Ectodermal cell (in vitro differentiated cells): ENCODE results near the gene MAP7.
"Not testable (repeated sequence)": the region's sequence is repeated elsewhere in the genome, so short reads cannot be mapped to it uniquely, and the experiment has no call there.

ENCODE experiments used
- H3K27ac ChIP-seq: 2 replicates; pipeline ENCODE4 v1.7.0; 2013; ENCODE audit warnings: mild to moderate bottlenecking, low read depth, low read length; ENCODE audit not compliant: insufficient read depth, poor library complexity, severe bottlenecking
- H3K27me3 ChIP-seq: 2 replicates; pipeline ENCODE4 v1.7.0; 2013; ENCODE audit warnings: mild to moderate bottlenecking, low read length; ENCODE audit not compliant: insufficient read depth, control insufficient read depth, poor library complexity, severe bottlenecking
- H3K36me3 ChIP-seq: one replicate; pipeline ENCODE4 v1.7.0; 2013; ENCODE audit warnings: low read length; ENCODE audit not compliant: control insufficient read depth, insufficient read depth
- H3K4me1 ChIP-seq: one replicate; pipeline ENCODE4 v1.7.0; 2013; ENCODE audit warnings: low read length; ENCODE audit not compliant: control insufficient read depth, insufficient read depth
- H3K4me3 ChIP-seq: 2 replicates; pipeline ENCODE4 v1.7.0; 2013; ENCODE audit warnings: low read depth, low read length, control low read depth; ENCODE audit not compliant: insufficient read depth
- H3K9me3 ChIP-seq: 2 replicates; pipeline ENCODE4 v1.7.0; 2013; ENCODE audit warnings: mild to moderate bottlenecking, low read length, moderate library complexity; ENCODE audit not compliant: control insufficient read depth
- WGBS, 2 experiments: methylation state at CpG; one replicate each; pipeline ENCODE4 v1.1.7; 2013; ENCODE audit warnings: missing lambda C conversion rate in 2 of 2; 5-methylcytosine and 5-hydroxymethylcytosine counted together

The MAP7 gene

DNA sequence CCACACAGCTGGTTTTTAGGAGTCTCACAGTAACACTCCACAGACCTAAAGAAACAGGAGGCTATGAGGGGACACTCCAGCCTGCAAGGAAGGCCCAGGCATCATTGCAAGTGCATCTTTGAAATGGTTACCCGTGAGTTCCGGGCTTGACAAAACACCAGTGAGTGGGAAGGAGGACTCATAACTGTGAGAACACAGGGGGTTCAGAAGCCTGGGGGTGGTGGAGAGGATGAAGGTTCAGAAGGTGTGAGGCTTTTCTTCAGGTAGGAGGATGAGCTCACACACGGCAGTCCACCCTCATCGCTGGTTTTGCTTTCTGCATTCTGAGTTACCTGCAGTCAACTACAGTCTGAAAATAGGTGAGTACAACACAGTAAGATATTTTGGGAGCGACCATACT is 39.9 kb downstream of the MAP7 start:
- H3K27me3 ChIP-seq = no peaks in the 10 kb centered on the region
- 96% methylated on average over 4 of the region's 5 CpGs for WGBS, 2 experiments
- H3K27ac ChIP-seq = no peak overlapping the region
- H3K36me3 ChIP-seq = no peaks in the 10 kb centered on the region
- H3K9me3 ChIP-seq = no peaks in the 10 kb centered on the region
- H3K4me3 ChIP-seq = no peak overlapping the region
- no peaks in the 10 kb centered on the region for H3K4me1 ChIP-seq

DNA sequence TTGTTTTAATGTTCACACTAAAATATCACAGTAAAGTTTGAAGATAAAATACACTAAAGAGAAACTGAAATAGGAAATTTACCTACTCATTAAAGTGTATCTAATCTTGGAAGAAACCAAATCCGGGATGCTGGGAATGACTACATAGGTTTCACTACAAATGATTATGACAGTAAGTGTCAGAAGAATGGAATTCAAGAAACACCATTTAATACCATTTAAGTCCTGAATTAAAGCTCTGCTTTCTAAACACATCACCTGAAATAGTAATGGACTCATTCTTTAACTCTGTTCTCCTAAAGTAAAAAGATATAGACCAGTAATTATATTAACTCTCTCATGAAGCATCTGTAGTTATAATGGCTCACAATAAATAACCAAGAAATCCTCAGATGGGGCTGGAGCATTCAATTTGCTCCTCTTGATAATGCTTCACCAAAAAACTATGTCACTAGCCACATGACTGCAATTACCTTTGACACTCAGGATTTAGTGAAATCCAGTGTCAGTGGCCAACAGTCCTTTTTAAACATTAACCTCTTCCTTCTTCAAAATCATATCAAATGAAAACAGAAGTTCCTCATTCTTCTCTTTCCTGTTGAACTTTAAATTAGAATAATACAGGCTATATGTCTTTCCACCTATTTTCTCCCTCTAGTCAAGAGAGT is 41.4 kb downstream of the MAP7 start:
- Histone ChIP-seq H3K36me3 (no peaks in the 10 kb centered on the region), H3K27ac (no peak overlapping the region), H3K4me1 (no peaks in the 10 kb centered on the region), H3K9me3 (no peaks in the 10 kb centered on the region), H3K4me3 (no peak overlapping the region), H3K27me3 (no peaks in the 10 kb centered on the region)
- WGBS, 2 experiments = 90 to 100% methylated on average over 1 of the region's 1 CpG

DNA sequence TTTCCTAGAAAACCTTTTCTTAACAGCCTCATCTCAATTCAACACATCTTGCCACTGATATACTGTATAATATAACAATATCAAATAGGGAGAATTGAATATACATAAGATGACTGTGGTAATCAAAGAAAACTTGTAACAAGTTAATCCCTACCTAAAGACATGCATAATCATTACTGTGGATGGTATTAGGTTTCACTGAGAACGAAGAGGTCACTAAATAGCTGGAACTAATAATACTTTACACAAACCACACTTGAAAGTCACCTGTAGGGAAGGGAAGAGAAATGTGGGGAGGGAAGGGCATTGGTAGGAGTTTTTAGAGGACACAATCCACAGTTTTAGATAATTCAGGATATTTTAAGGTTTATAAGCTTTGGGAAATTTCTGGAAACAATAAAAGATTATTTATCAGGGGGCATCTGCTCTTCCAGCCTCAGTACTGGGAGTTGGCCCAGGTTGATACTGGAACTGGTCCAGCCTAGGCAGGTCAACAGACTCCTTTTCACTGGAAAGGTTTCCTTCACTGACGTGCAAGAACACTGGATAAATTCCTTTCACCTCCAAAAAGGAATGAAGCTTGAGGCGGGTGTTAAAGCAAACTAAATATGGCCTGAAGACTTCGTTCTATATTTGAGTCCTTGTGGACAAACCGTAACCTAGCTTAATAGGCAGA is 44.0 kb downstream of the MAP7 start:
- Histone ChIP-seq H3K27me3 (no peaks in the 10 kb centered on the region), H3K4me3 (no peak overlapping the region)
- 89 to 92% methylated on average over 4 of the region's 5 CpGs for WGBS, 2 experiments

DNA sequence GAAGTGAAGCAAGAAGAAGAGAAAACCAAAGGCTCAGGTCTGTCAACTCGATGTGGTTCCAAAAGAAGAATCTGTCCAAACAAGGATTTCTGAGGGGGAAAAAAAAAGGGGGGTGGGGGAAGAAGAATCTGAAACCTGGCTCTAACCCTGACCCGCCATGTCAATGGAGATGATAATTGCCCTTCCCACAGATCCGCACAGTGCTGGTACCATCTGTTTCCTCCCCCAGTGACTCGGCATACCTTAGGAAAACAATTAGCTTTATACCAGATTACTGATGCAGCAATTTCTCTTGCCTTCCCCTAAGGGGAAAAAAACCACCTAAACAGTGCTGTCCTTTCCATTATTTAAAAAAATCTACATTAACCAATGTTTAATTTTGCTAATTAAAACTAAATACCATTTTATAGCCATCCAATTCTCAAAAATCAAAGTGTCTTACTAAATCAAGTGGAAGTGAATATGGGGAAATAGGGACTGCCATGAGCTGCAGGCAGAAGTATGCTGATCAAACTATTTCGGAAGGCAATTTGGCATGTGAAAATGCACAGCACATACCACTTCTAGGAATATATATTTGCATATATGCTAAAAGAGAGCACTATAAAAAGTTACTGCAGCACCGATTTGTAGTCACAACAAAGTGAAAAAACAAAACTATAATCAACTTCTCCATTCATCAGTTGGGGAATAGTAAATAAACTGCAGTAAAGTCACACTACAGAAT is 46.8 kb downstream of the MAP7 start:
- Histone ChIP-seq H3K4me1 (no peaks in the 10 kb centered on the region), H3K4me3 (no peak overlapping the region), H3K9me3 (no peaks in the 10 kb centered on the region), H3K36me3 (no peaks in the 10 kb centered on the region), H3K27ac (no peak overlapping the region), H3K27me3 (no peaks in the 10 kb centered on the region)
- WGBS, 2 experiments = 42 to 52% methylated on average over 4 to 6 of the region's 6 CpGs

More for the DNA sequence above, 44.0 kb downstream of the MAP7 start:
- no peaks in the 10 kb centered on the region for H3K4me1 ChIP-seq
- no peak overlapping the region for H3K27ac ChIP-seq
- no peaks in the 10 kb centered on the region for H3K9me3 ChIP-seq
- no peaks in the 10 kb centered on the region for H3K36me3 ChIP-seq

DNA sequence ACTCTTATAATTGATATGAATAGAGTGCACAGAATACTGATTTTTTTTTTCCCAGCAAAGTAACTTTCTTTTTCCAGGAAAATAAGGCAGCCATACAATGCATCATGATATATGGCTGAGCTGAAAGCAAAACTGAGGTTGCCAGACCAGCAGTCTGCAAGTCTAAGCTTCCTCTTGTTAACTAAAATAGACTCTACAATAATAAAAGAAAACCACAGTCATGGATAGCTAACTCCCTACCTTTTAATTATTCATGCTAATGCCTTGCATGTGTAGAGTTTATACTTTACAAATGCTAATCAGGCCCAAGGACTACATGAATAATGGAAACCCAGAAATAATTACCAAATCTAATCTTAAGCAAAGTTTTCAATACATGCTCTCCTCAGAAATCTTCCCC is 47.4 kb downstream of the MAP7 start:
- no peaks in the 10 kb centered on the region for H3K4me1 ChIP-seq
- no peaks in the 10 kb centered on the region for H3K27me3 ChIP-seq
- H3K36me3 ChIP-seq = no peaks in the 10 kb centered on the region
- no peak overlapping the region for H3K4me3 ChIP-seq
- H3K9me3 ChIP-seq = no peaks in the 10 kb centered on the region
- no peak overlapping the region for H3K27ac ChIP-seq

DNA sequence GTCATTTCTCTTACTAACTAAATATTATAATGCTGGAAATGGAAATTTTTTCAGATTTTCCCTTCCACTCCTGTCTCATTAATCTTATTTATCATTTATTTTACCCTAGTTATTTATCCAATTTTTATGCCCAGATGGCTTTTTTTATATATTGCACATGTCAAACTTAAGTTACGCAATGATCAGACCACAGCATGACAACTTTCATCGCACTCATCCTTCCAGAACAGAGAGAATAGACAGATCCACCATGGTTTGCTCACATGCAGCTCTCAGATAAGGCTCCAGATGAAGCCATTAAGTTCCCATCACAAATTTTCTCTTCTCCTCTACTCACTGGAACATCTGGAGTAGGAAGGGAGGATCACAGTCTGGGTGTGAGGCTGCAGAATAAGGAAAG is 48.7 kb downstream of the MAP7 start:
- no peaks in the 10 kb centered on the region for H3K4me1 ChIP-seq
- H3K27ac ChIP-seq = no peak overlapping the region
- H3K9me3 ChIP-seq = no peaks in the 10 kb centered on the region
- 93 to 100% methylated on average over 2 of the region's 2 CpGs for whole genome bisulfite sequencing, 2 experiments
- H3K27me3 ChIP-seq = no peaks in the 10 kb centered on the region
- H3K4me3 ChIP-seq = no peak overlapping the region
- no peaks in the 10 kb centered on the region for H3K36me3 ChIP-seq

DNA sequence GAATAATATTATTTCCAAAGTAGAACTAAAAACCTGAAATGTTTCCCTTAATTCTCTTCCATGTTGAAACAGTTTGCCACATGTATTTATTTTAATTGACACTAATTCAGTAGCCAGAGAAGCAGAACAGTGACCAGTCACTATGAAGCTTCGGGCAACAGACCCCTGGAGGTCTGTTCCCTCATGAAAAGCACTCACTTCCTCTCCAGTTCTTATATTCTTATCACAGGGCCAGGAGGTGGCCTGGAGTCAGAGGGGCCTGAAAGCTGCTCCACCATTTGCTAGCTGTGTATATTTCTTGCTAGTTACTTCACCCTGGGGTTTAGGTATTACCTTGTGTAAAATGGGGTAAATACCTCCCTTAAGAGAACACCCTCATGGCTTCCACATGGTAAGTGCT is 49.1 kb downstream of the MAP7 start:
- Histone ChIP-seq H3K9me3 (no peaks in the 10 kb centered on the region), H3K4me3 (no peak overlapping the region), H3K27ac (no peak overlapping the region), H3K4me1 (no peaks in the 10 kb centered on the region), H3K27me3 (no peaks in the 10 kb centered on the region), H3K36me3 (no peaks in the 10 kb centered on the region)
- WGBS, 2 experiments = 55 to 69% methylated on average over 1 of the region's 1 CpG

DNA sequence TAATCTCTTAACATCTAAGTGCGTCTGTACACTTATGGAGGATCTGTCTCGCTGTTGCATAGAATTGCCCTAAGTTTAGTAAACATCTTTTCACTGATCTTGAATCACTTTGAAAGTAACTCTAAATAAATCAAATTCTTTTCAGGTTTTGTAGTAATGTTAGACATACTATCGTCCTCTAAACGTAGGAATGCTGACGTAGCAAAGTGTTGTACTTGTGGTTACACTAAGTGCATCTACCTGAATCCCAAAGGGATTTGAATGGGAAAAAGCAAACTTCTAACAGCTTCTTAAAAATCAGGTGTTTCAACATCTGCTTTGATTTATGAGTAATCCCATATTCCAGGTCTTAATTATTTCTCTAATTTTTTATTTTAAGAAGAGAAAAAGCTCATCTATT is 49.8 kb downstream of the MAP7 start:
- 96 to 98% methylated on average over 5 of the region's 5 CpGs for WGBS, 2 experiments
- no peaks in the 10 kb centered on the region for H3K4me1 ChIP-seq
- no peaks in the 10 kb centered on the region for H3K9me3 ChIP-seq
- H3K27ac ChIP-seq = no peak overlapping the region
- no peaks in the 10 kb centered on the region for H3K36me3 ChIP-seq
- no peak overlapping the region for H3K4me3 ChIP-seq
- no peaks in the 10 kb centered on the region for H3K27me3 ChIP-seq

DNA sequence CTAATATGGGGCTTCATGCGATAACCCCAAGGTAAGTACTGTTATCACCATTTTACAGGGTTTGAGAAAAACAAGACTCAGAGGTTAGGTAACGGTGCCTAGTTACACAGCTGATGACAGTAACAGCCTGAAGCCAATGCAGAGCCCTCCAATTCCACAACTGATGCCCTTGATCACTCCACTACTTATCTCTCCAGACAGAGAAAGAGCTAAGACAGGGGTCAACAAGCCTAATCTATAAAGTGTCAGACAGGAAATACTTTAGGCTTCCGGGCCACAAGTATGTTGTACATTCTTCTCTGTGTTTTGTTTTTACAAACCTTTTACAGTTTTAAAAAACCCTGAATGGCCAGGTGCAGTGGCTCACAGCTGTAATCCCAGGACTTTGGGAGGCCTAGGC is 50.9 kb downstream of the MAP7 start:
- H3K27me3 ChIP-seq = no peaks in the 10 kb centered on the region
- H3K27ac ChIP-seq = no peak overlapping the region
- H3K36me3 ChIP-seq = no peaks in the 10 kb centered on the region
- 91 to 94% methylated on average over 3 of the region's 3 CpGs for WGBS, 2 experiments
- H3K4me3 ChIP-seq = no peak overlapping the region
- H3K9me3 ChIP-seq = no peaks in the 10 kb centered on the region
- no peaks in the 10 kb centered on the region for H3K4me1 ChIP-seq

DNA sequence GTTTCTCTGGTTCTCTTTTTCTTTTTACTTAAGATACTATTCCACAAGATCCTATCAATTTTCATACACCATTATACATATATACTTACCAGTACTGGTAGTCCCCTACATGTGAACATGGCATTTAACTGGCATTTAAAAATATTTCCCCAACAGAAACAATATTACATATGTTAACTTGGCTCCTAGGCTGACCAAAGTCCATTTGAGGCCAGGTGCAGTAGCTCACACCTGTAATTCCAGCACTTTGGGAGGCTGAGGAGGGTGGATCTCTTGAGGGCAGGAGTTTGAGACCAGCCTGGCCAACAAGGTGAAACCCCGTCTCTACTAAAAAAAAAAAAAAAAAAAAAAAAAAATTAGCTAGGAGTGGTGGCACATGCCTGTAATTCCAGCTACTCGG is 53.8 kb downstream of the MAP7 start:
- WGBS, 2 experiments = 80 to 90% methylated on average over 1 to 2 of the region's 2 CpGs
- not testable (repeated sequence) for H3K4me1 ChIP-seq, H3K27me3 ChIP-seq, H3K4me3 ChIP-seq, H3K27ac ChIP-seq, H3K36me3 ChIP-seq, H3K9me3 ChIP-seq
